Measurements from ENCODE around the gene GALNT9.

- TF ChIP-seq EZH2 (IDR thresholded peaks at IDR 0.05; ENCODE audit: borderline replicate concordance, insufficient read depth, low read depth, low read length, poor library complexity, severe bottlenecking) (no peak), CTCF (IDR thresholded peaks at IDR 0.05) (no peak)
Observed at GRCh38 chr12:132337557-132337956, 8.2 kb upstream of the GALNT9 start.

Data from B cell (primary cell).